Measurements from ENCODE around the gene SLC18A2.

Gene SLC18A2

GRCh38 chr10:117313641-117314040 is 72.7 kb downstream of the SLC18A2 start:
- no peak for DNase-seq (ENCODE audit: low read depth)

GRCh38 chr10:117316701-117317100 is 75.8 kb downstream of the SLC18A2 start:
- no peak for DNase-seq (ENCODE audit: low read depth)

GRCh38 chr10:117318909-117319308 is 78.0 kb downstream of the SLC18A2 start:
- DNase-seq (ENCODE audit: low read depth) = no peak

- DNase-seq (ENCODE audit: low read depth) = no peak
These were observed 79.2 kb downstream of the SLC18A2 start for GRCh38 chr10:117320050-117320665.

GRCh38 chr10:117322260-117322659 is 81.3 kb downstream of the SLC18A2 start:
- DNase-seq (ENCODE audit: low read depth) = no peak

GRCh38 chr10:117324367-117324766 is 83.5 kb downstream of the SLC18A2 start:
- no peak for DNase-seq (ENCODE audit: low read depth)

GRCh38 chr10:117327262-117327661 is 86.3 kb downstream of the SLC18A2 start:
- no peak for DNase-seq (ENCODE audit: low read depth)
